Endothelial cell (in vitro differentiated cells): Measurements from ENCODE around the gene HGFAC. TPM values are rescaled to one million over a fixed set of nuclear protein-coding genes. Genes with fewer than 3 reads are reported as not detected.

Experiments used
- DNase-seq: peaks from one replicate; pipeline ENCODE4 v3.0.0; 2021; ENCODE audit warnings: low spot score
- H3K27ac Mint-ChIP-seq: one replicate; pipeline ENCODE4 v1.8.0; 2021; ENCODE audit warnings: mixed read lengths, inconsistent platforms; ENCODE audit not compliant: unreplicated experiment
- H3K27me3 Mint-ChIP-seq: one replicate; pipeline ENCODE4 v1.8.0; 2021; ENCODE audit warnings: mild to moderate bottlenecking, moderate library complexity, mixed read lengths, inconsistent platforms; ENCODE audit not compliant: unreplicated experiment
- H3K36me3 Mint-ChIP-seq: one replicate; pipeline ENCODE4 v1.8.0; 2021; ENCODE audit warnings: mild to moderate bottlenecking, low read depth, mixed read lengths, inconsistent platforms; ENCODE audit not compliant: unreplicated experiment
- H3K4me1 Mint-ChIP-seq: one replicate; pipeline ENCODE4 v1.8.0; 2021; ENCODE audit warnings: mild to moderate bottlenecking, mixed read lengths, inconsistent platforms; ENCODE audit not compliant: unreplicated experiment
- H3K4me3 Mint-ChIP-seq: one replicate; pipeline ENCODE4 v1.8.0; 2021; ENCODE audit warnings: mild to moderate bottlenecking, mixed read lengths, inconsistent platforms; ENCODE audit not compliant: unreplicated experiment
- H3K9me3 Mint-ChIP-seq: one replicate; pipeline ENCODE4 v1.8.0; 2021; ENCODE audit warnings: mixed read lengths, inconsistent platforms; ENCODE audit not compliant: unreplicated experiment
- CTCF ChIP-seq: fragments of 200-600 bp; sonication (generic); IDR thresholded peaks from one replicate; pipeline ENCODE4 v1.5.0; 2021; ENCODE audit warnings: antibody characterized with exemption; ENCODE audit not compliant: unreplicated experiment
- total RNA-seq: library from RNA; stranded (reverse); fragmentation: NEBNext Ultra II Directional; extraction: Animal tissue kit (Norgen Biotek cat#: 25700); gene quantifications from one replicate; pipeline ENCODE4 v1.2.1, GENCODE V29; 2021; ENCODE audit not compliant: unreplicated experiment

Gene HGFAC
- total RNA-seq, 1 donor from 2014 or later, result 2.4 TPM

GRCh38 chr4:3468804-3469203 lies 27.0 kb downstream of the HGFAC start:
- Mint-ChIP-seq H3K27me3 (peaks cover 5% of the 10 kb centered on the region), H3K4me1 (peaks cover 4% of the 10 kb centered on the region), H3K9me3 (no peaks in the 10 kb centered on the region), H3K27ac (no peak overlapping the region), H3K4me3 (no peak overlapping the region), H3K36me3 (no peaks in the 10 kb centered on the region)
- no peak for DNase-seq
- TF ChIP-seq CTCF, result no peak

GRCh38 chr4:3469386-3470243 lies 27.8 kb downstream of the HGFAC start:
- Mint-ChIP-seq H3K4me1 (peaks cover 4% of the 10 kb centered on the region), H3K36me3 (no peaks in the 10 kb centered on the region), H3K9me3 (no peaks in the 10 kb centered on the region), H3K27ac (no peak overlapping the region), H3K27me3 (peaks cover 5% of the 10 kb centered on the region), H3K4me3 (no peak overlapping the region)
- DNase-seq, result no peak
- TF ChIP-seq CTCF, result no peak

GRCh38 chr4:3470244-3471097 lies 28.7 kb downstream of the HGFAC start:
- peaks cover 5% of the 10 kb centered on the region for H3K27me3 Mint-ChIP-seq
- no peak overlapping the region for H3K27ac Mint-ChIP-seq
- no peak for TF ChIP-seq CTCF
- no peaks in the 10 kb centered on the region for H3K9me3 Mint-ChIP-seq
- peaks cover 1% of the 10 kb centered on the region for H3K4me1 Mint-ChIP-seq
- no peaks in the 10 kb centered on the region for H3K36me3 Mint-ChIP-seq
- DNase-seq, result no peak
- no peak overlapping the region for H3K4me3 Mint-ChIP-seq

GRCh38 chr4:3471098-3471760 lies 29.5 kb downstream of the HGFAC start:
- no peak for DNase-seq
- H3K27ac Mint-ChIP-seq, result no peak overlapping the region
- no peak for TF ChIP-seq CTCF

More at GRCh38 chr4:3471098-3471760, 29.5 kb downstream of the HGFAC start:
- peaks cover 5% of the 10 kb centered on the region for H3K27me3 Mint-ChIP-seq
- H3K9me3 Mint-ChIP-seq, result no peaks in the 10 kb centered on the region
- H3K4me1 Mint-ChIP-seq, result no peaks in the 10 kb centered on the region
- H3K4me3 Mint-ChIP-seq, result no peak overlapping the region
- H3K36me3 Mint-ChIP-seq, result no peaks in the 10 kb centered on the region
